NT2/D1 (cell line): ENCODE results near the gene DENND5B.
A peak's percentile ranks its signal among the peaks of the same experiment; 100 is the strongest.

Experiments
- DNase-seq: peaks from one replicate; pipeline ENCODE4 v3.0.0-alpha.2; 2011; ENCODE audit warnings: low read depth, low spot score
- H3K27me3 ChIP-seq: 2 replicates; pipeline ENCODE4 v1.6.0; 2011; ENCODE audit warnings: mild to moderate bottlenecking; ENCODE audit not compliant: insufficient read length, insufficient read depth
- H3K36me3 ChIP-seq: 2 replicates; pipeline ENCODE4 v1.6.1; 2011; ENCODE audit warnings: mild to moderate bottlenecking, low read length, mixed read lengths; ENCODE audit not compliant: insufficient read depth, insufficient read length
- H3K4me1 ChIP-seq: 2 replicates; pipeline ENCODE4 v1.5.1; 2011; ENCODE audit not compliant: insufficient read depth, insufficient read length
- H3K4me3 ChIP-seq: 2 replicates; pipeline ENCODE4 v1.5.1; 2011; ENCODE audit warnings: low read depth; ENCODE audit not compliant: insufficient read length
- H3K9ac ChIP-seq: 2 replicates; pipeline ENCODE4 v1.6.0; 2011; ENCODE audit warnings: low read depth; ENCODE audit not compliant: insufficient read length
- H3K9me3 ChIP-seq: 2 replicates; pipeline ENCODE4 v1.5.1; 2011; ENCODE audit warnings: mild to moderate bottlenecking, low read length; ENCODE audit not compliant: insufficient read depth
- SUZ12 ChIP-seq: IDR thresholded peaks from 2 replicates; pipeline ENCODE4 v1.6.1; 2011; ENCODE audit not compliant: insufficient read length, insufficient read depth; ENCODE audit errors: extremely low read depth
- YY1 ChIP-seq: IDR thresholded peaks from 2 replicates; pipeline ENCODE4 v1.6.1; 2011; ENCODE audit not compliant: insufficient read length, insufficient read depth
- ZNF274 ChIP-seq: IDR thresholded peaks from 2 replicates; pipeline ENCODE4 v1.6.1; 2011; ENCODE audit warnings: mild to moderate bottlenecking, low read depth, low read length

DENND5B gene

GRCh38 chr12:31605531-31605930, 14.6 kb upstream of the DENND5B start:
- no peak overlapping the region for H3K9ac ChIP-seq
- no peaks in the 10 kb centered on the region for H3K27me3 ChIP-seq
- no peaks in the 10 kb centered on the region for H3K36me3 ChIP-seq
- H3K9me3 ChIP-seq = peaks cover 45% of the 10 kb centered on the region
- DNase-seq = no peak
- H3K4me1 ChIP-seq = peaks cover 1% of the 10 kb centered on the region
- TF ChIP-seq ZNF274 (no peak), SUZ12 (no peak)
- no peak overlapping the region for H3K4me3 ChIP-seq

DNA sequence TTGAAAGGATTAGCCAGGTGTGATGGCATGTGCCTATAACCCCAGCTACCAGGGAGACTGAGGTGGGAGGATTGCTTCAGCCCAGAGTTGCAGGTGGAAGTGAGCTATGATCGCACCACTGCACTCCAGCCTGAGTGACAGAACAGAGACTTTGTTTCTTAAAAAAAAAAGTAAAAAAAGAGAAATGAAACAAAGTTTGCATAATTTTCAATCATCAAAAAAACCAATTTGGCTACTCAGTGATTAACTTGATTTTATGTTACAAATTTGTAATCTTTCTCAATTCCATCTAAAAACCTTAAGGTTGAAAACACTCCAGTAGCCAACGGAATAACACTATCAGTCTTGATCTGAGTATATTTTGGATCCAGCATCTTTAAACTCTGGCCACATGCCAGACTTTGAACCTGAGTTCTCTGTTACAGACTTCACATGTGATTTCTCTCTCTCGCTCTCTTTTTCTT, 12.6 kb upstream of the DENND5B start:
- Histone ChIP-seq H3K27me3 (no peaks in the 10 kb centered on the region), H3K4me1 (peaks cover 4% of the 10 kb centered on the region), H3K4me3 (no peak overlapping the region), H3K9ac (no peak overlapping the region), H3K9me3 (peaks cover 30% of the 10 kb centered on the region), H3K36me3 (no peaks in the 10 kb centered on the region)
- TF ChIP-seq YY1 (no peak), ZNF274 (no peak), SUZ12 (no peak)
- DNase-seq = no peak

- DNase-seq = no peak
- H3K4me3 ChIP-seq = no peak overlapping the region
- peaks cover 4% of the 10 kb centered on the region for H3K4me1 ChIP-seq
- TF ChIP-seq YY1 (no peak), SUZ12 (no peak), ZNF274 (no peak)
- peaks cover 2% of the 10 kb centered on the region; the same call in 1 of the 2 replicates for H3K9me3 ChIP-seq
- no peaks in the 10 kb centered on the region for H3K36me3 ChIP-seq
- H3K27me3 ChIP-seq = no peaks in the 10 kb centered on the region
- no peak overlapping the region for H3K9ac ChIP-seq
These were observed 9.8 kb upstream of the DENND5B start for GRCh38 chr12:31600750-31601149.

GRCh38 chr12:31600252-31600651, 9.3 kb upstream of the DENND5B start:
- no peak for TF ChIP-seq YY1
- TF ChIP-seq SUZ12 = no peak
- no peak for TF ChIP-seq ZNF274
- Histone ChIP-seq H3K36me3 (no peaks in the 10 kb centered on the region), H3K9me3 (no peaks in the 10 kb centered on the region), H3K4me1 (peaks cover 4% of the 10 kb centered on the region), H3K4me3 (no peak overlapping the region), H3K9ac (no peak overlapping the region), H3K27me3 (no peaks in the 10 kb centered on the region)
- no peak for DNase-seq

DNA sequence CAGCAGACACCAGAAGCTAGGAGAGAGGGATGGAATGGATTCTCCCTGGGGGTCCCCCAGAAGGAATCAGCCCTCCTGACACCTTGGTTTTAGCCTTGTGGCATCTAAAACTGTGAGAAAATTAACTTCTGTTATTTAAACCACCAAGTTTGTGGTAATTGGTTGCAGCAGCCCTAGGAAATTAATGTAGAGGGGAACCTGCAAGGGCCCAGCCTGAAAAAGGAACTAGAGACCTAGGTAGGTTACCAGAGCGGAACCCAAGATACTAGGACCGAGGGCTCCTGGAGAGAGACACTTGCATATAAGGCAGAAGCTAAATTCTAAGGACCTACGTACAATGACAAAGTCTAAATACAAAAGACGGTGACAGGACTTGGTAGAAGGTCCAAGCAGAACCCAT, 8.1 kb upstream of the DENND5B start:
- TF ChIP-seq SUZ12 = no peak
- TF ChIP-seq YY1 = no peak
- no peak for TF ChIP-seq ZNF274
- Histone ChIP-seq H3K36me3 (no peaks in the 10 kb centered on the region), H3K9me3 (no peaks in the 10 kb centered on the region), H3K27me3 (no peaks in the 10 kb centered on the region), H3K4me3 (no peak overlapping the region), H3K4me1 (peaks cover 4% of the 10 kb centered on the region), H3K9ac (no peak overlapping the region)
- DNase-seq = no peak

- Histone ChIP-seq H3K9ac (no peak overlapping the region), H3K9me3 (no peaks in the 10 kb centered on the region), H3K4me3 (no peak overlapping the region), H3K36me3 (no peaks in the 10 kb centered on the region), H3K4me1 (peaks cover 4% of the 10 kb centered on the region), H3K27me3 (peaks cover 4% of the 10 kb centered on the region)
- TF ChIP-seq SUZ12 = no peak
- DNase-seq = no peak
These were observed 6.1 kb upstream of the DENND5B start for GRCh38 chr12:31597066-31597465.

- peaks cover 6% of the 10 kb centered on the region for H3K4me1 ChIP-seq
- no peak for TF ChIP-seq ZNF274
- H3K27me3 ChIP-seq = peaks cover 12% of the 10 kb centered on the region
- DNase-seq = no peak
- no peaks in the 10 kb centered on the region for H3K9me3 ChIP-seq
- no peaks in the 10 kb centered on the region for H3K36me3 ChIP-seq
- no peak overlapping the region for H3K4me3 ChIP-seq
- no peak overlapping the region for H3K9ac ChIP-seq
These were observed 3.7 kb upstream of the DENND5B start for GRCh38 chr12:31594681-31595080.

DNA sequence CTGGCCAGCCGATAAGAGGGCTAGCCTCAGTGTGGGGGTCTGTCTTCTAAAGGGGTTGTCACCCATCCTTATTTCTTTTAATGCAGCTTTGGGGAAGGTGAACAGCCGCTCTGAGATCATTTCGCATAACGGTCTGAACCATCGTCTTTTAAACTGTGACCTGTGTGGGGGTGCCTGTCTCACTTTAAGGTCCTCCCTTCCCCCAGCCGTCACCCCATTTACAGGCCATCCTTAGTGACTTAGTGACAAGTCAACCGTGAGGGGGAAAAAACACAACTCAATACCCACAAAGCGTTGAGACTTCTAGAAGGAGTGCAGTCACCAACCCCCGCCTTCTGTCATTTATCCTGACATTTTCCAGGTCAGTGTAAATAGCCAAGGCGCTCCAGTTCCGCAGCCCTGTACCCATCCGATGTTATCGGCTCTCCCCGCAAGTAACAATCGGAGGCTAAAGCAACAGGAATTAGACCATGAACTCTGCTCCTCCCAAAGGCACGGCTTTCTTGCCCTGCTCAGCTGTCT, 505 bp upstream of the DENND5B start:
- Histone ChIP-seq H3K9ac (peak overlapping the region; percentile 90), H3K9me3 (no peaks in the 10 kb centered on the region), H3K4me1 (peaks cover 6% of the 10 kb centered on the region), H3K4me3 (peak overlapping the region; percentile 84), H3K36me3 (peaks cover 10% of the 10 kb centered on the region), H3K27me3 (peaks cover 12% of the 10 kb centered on the region)
- no peak for DNase-seq
- no peak for TF ChIP-seq ZNF274
- TF ChIP-seq SUZ12 = no peak
- TF ChIP-seq YY1 = no peak
